ENCODE measurements around the gene SIX2.
"Not testable (repeated sequence)": the region's sequence is repeated elsewhere in the genome, so short reads cannot be mapped to it uniquely, and the experiment has no call there.

Gene SIX2

DNA sequence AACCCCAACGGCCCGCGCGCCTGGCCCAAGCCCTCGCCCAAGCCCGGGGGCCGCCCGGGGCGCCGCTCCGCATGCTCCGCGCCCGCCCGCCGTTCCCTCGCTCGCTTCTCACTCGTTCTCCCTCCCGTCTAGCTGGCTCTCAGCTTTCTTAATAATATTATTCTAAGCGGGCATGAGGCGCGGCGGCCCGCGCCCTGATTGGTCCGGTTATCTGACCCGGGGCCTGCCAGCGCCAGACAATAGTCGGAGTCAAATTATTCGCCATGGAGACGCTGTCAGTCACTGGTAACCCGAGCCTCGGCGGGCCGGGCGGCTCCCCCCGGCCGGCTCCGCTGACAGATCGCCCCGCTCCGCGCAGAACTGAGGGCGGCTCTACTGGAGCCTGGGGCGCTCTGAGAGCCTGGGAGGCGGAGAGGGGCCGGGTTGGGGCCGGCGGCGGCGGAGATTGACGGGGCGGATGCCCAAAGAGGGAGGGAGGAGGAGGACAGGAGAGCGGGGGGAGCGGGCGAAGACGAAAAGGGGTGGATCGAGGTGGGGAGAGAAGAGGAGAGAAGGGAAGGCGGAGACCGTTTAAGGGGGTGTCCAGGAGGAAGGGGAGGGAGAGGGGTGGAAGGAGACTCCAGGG lies at the start of gene SIX2:
TSS of gene SIX2 (minus strand) at position 150 of the 625 bp plus-strand sequence. CDS start 342 bp downstream, outside the sequence.
- peak; percentile 97 for DNase-seq (ENCODE audit: low spot score)

DNA sequence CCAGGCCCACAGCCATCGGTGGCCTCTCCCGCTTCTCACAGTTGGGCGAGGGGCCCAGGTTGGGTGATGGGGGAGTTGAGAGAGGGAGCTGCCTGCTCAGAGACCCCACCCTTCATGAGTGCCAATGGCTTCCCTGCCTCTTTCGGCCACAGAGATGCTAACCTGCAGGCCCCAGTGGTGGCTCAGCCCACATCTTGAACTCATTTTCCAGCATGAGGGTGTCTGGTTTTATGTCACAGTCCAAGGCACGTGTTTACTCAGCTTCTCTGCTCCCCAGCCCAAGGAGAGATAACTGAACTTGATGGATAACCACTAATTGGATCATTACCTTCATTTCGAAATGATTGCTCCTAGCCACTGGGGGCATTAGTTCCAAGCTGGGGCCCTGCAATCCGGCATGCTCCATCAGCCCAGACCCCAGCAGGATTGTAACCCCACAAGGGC lies 45.9 kb upstream of the SIX2 start:
- DNase-seq (ENCODE audit: low spot score): no peak

DNA sequence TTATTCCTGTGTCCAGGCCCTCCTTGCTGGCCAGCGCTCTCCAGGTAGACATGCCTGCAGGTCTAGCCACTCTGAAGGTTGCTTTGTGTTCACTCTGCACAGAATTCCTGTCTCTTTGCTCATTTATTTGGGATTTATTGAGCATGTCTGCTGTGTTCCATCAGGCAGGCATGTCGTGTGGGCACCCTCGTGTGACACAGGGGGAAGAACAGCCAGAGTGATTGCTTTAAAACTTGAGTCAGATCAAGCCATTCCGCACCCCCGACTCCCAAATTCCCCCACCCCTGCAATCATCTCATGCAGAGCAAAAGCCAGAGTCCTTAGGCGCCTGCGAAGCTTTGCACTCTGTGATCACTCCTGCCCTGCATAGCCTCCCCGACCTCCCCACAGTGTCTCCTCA lies 44.7 kb upstream of the SIX2 start:
- no peak for DNase-seq (ENCODE audit: low spot score)

DNA sequence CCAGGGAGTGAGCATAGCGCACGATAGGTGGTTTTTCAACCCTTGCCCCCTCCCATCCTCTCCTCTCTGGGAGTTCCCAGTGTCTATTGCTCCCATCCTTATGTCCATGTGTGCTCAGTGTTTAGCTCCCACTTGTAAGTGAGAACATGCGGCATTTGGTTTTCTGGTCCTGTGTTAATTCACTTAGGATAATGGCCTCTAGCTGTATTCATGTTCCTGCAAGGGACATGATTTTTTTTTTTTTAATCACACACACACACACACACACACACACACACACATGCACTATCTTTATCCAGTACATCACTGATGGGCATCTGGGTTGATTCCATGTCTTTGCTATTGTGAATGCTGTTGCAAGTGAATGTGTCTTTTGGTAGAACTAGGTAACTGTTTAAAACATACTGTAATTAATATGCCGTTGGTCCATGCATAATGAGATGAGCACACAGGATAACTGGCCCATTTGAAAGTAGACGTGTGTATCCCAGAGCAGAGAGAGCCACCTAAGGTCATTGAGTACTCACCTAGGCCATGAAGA lies 43.2 kb upstream of the SIX2 start:
- no peak for DNase-seq (ENCODE audit: low spot score)

DNA sequence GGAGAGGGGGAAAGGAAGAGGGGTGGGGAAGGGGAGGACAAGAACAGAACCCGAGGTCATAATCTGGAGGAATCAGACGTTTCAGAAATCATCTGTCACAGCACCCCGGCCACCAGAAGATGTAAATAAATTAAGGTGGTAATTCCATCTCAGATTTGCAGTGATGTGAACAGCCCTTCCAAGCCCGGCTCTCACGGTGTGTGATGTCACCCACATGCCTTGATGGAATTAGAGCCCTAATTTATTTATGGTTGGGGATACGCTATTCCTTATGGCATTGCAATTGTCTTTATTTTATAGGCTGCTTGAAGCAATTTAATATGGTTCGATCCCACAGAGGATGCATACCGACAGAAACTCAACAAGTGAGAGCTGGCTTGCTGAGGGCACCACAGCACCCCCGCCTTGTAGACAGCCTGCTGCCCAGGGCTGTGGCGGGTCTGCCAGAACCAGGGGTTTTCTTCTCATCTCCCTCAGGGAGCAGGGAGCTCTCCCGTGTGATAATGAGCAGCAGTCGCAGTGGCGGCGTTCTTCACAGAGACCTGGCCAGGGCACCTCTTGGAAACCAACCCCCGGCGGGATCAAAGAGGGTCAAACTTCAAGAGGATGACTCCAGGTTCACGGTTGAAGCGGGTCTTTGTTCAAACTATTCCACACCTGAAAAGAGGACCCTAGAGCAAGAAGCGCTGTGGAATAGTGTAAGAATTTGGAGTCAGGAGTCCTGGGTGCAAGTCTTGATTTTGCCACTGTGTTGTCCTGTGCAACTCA lies 40.5 kb upstream of the SIX2 start:
- DNase-seq (ENCODE audit: low spot score): no peak

DNA sequence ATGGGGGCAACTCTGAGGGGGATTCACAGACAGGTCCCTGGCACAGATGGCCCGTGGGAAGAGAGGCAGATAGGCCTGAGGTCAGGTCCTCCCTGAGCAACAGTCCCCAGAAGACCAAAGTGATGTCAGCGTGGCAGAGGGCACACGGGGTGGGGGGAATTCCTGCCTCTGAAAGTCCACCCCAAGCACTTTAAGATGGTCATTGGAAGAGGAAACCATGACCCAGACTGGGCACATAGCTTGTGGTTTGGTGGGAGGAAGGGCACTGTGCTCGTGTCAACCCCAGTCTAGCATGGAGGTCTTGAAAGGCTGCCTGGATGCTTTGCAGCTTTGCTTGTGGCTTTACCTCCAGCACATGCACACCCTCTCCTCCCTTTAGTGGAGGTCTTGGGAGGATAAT lies 38.0 kb upstream of the SIX2 start:
- DNase-seq (ENCODE audit: low spot score): no peak

DNA sequence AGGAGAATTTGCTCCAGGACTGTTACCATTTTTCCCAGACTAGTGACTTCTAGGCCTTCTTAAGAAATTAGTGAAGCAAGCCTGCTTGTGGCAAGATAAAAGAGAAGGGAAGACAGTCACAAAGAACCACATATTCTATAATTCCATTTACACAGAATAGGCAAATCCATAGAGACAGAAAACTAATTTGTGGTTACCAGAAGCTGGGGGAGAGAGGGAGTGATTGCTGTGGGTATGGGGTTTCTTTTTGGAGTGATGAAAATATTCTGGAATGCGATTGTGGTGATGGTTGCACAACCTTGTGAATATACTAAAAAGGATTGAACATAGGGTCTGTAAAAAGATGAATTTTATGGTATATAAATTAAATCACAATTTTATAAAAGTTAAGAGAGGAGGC lies 37.5 kb upstream of the SIX2 start:
- DNase-seq (ENCODE audit: low spot score): no peak

DNA sequence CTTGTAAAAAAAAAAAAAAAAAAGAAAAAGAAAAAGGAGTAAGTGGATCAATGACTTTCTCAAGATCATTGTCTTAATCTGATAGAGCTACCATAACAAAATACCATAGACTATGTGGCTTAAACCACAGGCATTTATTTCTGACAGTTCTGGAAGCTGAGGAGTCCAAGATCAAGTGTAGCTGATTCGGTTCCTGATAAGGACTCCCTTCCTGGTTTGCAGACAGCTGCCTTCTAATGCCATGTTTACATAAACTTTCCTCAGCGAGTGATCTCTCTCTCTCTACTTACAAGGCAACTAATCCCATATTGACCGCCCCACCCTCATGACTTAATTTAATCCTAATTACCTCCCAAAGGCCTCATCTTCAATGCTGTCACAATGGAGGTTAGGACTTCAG lies 36.5 kb upstream of the SIX2 start:
- DNase-seq (ENCODE audit: low spot score): no peak

DNA sequence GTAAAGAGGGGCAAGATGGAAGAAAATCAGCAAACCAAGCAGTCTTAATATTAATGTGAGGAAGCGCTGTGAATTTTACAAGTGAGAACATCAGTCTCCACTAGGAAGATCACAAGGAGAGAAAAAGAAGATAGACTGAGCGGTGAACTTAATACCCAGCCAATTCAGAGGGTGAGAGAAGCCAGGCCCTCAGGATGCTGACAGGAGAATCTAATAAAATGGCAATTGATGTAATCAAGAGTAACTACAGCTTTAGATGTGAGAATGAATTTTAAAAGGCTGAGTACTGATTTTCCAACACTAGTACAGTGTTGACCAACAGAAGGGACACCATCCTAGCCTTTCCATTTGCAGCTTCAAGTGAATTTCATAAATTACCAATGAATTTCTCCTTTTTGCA lies 35.7 kb upstream of the SIX2 start:
- DNase-seq (ENCODE audit: low spot score): no peak

DNA sequence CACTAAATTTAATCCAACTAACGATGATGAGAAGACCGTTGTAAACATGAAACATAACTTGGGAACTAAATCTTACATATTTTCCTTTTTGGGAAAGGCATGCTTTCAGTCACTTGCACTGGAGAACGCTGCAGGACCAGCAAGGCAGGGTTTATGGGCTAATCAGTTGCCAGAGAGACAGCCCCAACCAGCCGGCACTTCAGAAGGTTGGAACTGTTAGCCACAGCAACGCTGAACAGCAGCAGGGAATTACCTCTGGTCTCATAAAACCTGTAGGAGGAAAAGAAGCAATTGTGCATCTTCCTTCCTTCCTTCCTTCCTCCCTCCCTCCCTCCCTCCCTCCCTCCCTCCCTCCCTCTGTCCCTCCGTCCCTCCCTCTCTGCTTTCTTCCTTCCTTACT lies 33.9 kb upstream of the SIX2 start:
- DNase-seq (ENCODE audit: low spot score): no peak

DNA sequence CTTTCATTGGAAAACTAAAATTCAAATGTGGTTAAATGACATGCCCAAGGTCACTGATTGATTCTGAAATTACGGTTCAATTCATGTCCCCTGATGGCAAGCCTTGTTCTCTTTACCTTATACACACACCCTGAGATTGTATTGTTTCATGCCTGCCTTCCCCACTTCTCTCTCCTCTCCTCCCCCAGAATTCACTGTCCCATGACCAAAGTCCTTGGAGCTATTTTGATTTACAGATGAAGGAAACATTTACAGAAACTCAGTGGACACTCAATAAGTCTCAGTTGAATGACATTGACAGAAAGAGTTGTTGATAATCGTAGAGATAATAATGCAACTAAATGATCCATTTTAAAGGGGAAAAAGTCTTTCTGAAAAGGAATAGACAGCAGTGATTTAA lies 33.1 kb upstream of the SIX2 start:
- no peak for DNase-seq (ENCODE audit: low spot score)

DNA sequence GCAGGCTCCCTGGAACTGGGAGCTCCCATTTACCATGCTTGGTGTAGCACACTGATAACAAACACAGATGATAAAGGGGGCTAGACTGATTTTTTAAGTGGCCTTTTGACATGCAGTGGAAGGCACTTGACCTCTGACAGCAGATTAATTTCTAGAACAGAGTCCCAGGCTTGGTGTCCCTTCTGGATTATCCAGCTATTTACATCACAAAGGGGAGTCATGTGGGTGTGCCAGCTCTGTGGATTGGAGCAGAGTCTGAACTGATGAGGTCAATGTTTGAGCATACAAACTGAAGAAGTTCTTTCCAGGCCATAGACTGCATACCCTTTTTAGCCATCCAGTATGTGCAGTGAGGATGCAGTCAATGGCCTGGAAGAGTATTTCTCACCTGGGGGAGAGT lies 31.5 kb upstream of the SIX2 start:
- DNase-seq (ENCODE audit: low spot score): no peak

DNA sequence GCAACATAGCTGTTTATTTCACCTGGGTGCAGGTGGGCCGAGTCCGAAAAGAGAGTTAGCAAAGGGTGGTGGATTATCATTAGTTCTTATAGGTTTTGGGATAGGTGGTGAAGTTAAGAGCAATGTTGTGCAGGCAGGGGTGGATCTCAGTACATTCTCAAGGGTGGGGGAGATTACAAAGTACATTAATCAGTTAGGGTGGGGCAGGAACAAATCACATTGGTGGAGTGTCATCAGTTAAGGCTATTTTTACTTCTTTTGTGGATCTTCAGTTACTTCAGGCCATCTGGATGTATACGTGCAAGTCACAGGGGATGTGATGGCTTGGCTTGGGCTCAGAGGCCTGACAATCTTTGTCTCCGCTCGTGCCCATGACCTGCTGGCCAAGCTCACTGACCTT lies 30.6 kb upstream of the SIX2 start:
- not testable (repeated sequence) for DNase-seq (ENCODE audit: low spot score)

DNA sequence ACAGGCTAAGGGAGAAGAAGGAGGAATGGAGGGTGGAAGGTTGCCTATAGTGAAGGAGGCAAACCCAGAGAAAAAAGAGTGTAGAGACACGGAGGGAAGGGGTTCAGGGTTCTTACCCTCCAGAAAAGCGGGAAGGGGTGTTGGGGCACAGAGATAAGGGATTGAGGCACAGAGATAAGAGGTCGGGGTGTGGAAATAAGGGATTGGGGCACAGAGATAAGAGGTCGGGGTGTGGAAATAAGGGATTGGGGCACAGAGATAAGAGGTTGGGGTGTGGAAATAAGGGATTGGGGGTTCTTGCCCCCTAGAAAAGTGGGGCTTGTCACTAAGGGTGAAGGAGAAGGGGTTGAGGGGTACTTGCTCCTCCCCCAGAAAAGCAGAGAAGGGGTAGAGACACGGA lies 29.6 kb upstream of the SIX2 start:
- not testable (repeated sequence) for DNase-seq (ENCODE audit: low spot score)

DNA sequence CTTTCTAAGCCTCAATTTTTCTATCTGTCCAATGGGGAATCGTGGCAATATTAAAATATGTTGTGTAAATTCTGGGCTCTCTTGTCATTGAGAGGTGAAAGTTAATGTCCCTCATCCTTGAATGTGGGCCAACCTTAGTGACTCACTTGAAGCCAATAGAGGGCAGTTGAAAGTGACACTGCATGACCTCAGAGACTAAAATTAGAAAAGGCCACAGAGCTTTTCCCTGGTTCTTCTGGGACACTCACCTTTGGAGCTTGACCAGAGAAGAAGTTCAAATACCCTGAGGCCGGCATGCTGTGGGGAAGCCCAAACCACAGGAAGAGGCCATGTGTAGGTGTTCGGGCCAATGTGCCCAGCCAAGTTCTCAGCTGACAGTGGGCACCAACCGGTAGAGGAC lies 24.1 kb upstream of the SIX2 start:
- no peak for DNase-seq (ENCODE audit: low spot score)

DNA sequence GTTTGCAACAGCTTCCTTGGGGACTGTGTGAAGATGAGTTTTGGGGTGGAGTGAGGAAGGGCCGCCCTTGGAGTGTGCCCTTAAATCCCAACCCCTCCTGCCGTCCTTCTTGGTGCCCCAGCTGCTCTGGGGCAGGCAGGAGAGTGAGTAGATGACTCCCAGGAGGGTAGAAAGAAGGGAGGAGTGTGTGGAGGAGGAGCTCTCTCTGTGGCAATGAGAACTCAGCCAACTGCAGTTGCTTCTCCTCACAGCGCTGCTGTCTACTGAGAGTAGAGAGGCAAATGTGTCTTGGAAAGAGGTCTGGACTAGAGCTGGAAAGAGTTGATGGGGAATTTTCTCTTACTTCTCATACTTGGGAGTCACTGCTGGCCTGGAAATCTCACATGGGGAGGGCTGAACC lies 21.8 kb upstream of the SIX2 start:
- DNase-seq (ENCODE audit: low spot score): no peak

DNA sequence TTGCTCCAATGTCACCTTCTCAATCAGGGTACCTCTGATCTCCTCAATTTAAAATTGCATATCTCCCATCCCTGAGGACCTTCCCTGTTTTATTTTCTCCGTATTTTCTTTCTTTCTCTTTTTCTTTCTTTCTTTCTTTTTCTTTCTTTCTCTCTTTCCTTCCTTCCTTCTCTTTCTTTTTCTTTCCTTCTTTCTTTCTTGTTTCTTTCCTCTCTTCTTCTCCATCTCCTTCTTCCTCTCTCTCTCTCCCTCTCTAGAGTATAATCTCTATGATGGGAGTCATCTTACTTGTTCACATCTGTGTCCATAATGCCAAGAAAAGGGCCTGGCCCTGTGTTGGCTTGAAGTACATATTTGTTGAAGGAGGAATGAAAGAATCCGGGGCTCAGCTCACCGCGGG lies 21.3 kb upstream of the SIX2 start:
- no peak for DNase-seq (ENCODE audit: low spot score)

DNA sequence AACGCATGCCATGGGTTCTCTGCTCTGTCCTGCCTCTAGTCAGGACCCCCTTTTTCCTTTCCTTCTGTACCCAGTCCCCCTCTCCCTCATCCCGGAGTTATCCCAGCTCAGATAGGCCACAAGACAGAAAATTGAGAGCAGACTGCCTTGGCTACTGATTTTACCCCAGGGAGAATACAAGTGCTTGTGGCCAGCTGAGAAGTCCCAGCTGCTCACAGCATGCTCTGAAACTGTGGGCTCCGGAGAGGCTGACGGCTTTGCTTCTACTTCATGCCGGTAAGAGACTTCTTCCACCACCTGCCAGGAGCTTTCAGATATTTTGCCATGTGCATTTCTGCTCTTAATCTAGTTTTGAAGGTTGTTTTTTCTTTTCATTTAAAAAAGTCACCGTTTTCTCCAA lies 20.0 kb upstream of the SIX2 start:
- no peak for DNase-seq (ENCODE audit: low spot score)

DNA sequence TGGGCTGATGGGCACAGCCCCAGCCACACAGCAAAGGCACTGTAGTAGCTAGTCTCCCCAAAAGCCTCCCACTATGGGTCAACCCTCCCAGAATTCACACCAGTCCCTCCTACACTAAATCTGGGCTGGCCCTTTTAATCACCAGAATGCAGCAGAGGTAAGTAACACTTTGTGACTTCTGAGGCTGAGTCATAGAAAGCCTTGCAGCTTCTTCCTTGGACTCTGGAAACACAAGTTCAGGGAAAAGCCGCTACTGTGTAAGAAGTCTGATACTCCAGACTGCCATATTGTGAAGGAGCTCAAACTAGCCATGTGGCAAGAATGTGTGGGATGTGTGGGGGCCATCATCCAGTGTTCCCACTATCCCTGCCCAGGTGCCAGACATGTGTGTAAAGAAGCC lies 19.0 kb upstream of the SIX2 start:
- no peak for DNase-seq (ENCODE audit: low spot score)

DNA sequence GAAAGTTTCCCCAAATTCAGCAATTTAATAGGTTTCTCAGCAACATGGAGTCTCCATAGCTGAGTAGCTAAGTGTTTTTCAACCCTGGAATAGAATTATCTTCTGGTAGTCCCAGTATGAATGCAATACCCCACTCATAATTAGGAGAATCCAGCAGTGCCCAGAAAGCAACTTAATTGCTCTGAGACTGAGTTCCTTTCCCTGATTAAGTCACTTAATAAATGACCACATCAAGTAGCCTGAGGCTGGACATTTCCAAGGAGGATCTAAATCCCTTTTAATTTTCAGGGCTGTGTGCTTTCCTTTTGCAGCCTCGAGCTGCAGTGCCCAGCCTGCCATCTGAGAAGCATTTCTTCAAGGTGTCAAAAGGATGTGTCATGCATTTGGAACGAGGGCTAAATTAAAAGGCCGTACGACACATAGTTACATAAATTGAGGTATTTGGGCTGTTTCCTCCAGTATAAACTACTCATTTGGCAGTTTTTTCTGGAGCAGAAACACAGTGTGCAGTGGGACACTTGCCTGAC lies 17.7 kb upstream of the SIX2 start:
- DNase-seq (ENCODE audit: low spot score): no peak

DNA sequence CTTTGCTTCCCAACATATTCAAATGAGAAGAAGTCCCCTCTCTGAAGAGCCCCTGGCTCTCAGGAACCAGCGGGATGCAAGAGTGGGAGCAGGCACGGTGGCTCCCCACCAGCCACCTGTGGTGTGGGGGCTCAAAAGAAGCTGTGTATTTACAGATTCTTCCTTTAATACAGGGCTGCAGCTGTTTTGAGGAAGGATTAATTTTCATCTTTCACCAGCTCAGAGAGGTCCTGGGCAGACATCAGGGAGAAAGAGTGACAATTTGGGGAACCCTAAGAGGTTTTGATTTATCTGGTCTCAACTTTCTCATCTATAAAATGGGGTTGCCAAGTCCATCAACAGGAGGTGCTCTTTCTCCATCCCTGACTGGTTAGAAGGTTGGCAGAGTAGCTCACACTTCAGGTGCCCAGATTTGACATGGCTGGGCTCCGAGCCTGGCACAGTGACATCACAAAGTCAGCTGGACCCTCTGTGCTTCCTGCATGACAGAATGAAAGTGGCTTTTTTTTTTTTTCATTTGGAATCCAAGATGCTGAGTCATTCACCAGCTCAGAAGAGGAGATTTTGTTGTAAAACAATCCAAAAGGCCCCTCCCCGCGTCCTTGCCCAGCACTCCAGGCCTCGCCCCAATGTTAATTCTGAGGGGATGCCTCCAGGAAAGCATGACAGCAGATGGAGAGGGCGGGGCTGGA lies 15.5 kb upstream of the SIX2 start:
- DNase-seq (ENCODE audit: low spot score): peak; percentile 93

DNA sequence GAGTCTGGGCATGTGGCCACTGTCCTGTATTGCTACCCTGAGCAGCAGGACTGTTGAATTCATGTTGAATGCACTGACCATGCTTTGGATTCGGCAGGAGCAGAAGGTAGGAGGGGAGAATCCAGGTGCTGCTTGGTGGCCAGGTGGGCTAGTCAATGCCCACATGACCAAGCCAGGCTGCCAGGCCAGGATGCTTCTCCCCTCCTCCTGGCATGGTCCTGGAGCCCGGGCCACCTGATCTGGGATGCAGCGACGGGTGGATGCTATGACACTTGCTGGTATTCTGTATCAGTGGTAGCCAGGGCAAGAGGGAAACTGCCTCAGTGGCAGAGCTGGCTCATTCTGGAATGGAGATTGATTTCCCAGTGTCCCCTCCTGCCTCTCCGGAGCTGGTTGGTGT lies 14.8 kb upstream of the SIX2 start:
- DNase-seq (ENCODE audit: low spot score): no peak

DNA sequence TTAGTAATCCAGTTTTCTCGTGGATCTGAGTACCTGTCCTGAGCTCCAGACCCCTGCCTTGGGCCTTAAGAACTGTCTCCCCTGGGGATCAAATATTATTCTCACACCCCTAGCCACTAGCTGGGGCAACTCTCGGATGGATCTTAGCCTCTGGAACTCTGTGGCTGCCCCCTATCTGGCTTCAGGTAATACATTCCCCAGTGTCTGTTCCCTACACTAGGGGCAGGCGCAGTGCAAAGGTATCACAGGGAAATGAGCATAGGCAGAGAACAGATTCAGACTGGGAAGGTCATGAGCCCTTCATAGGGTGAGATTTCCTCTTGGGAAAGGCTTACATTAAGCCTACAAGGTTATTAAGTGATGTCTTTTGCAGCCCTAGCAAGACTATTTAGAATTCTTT lies 11.2 kb upstream of the SIX2 start:
- DNase-seq (ENCODE audit: low spot score): no peak

Measured in AG08395 (cell line).